Measurements from ENCODE around the gene VWF. TPM values are rescaled to one million over a fixed set of nuclear protein-coding genes. Genes with fewer than 3 reads are reported as not detected.
A peak's percentile ranks its signal among the peaks of the same experiment; 100 is the strongest.

Gene VWF
- total RNA-seq, 1 donor = 0.72 TPM

DNA sequence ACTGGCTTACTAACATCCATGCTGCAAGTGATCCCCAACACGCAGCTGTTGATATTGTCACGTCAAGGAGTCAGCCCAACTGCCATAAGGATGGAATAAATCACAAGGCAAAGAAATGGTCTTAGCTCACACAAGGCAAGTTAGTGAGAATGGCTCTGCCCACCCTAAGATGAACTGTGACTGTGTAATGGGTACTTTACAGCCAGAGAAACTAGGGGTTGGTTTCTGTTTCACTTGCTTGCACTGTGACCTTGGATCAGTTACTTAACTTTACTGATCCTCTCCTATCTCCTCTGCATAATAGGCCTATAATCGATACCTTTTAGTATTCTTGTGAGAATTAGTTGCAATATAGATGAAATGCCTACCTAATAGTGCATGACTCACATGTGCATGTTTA is 127.2 kb downstream of the VWF start:
- Histone ChIP-seq H3K36me3 (ENCODE audit: insufficient read depth, low read length) (no peaks in the 10 kb centered on the region), H3K27ac (ENCODE audit: low read depth, low read length) (no peak overlapping the region), H3K79me2 (ENCODE audit: insufficient read depth, low read length) (no peaks in the 10 kb centered on the region), H3K9me3 (ENCODE audit: low read depth, low read length) (no peaks in the 10 kb centered on the region), H4K20me1 (ENCODE audit: insufficient read depth, low read length) (no peaks in the 10 kb centered on the region), H3K4me2 (ENCODE audit: insufficient read depth, low read length) (no peak overlapping the region), H3K4me1 (ENCODE audit: insufficient read depth, low read length) (no peaks in the 10 kb centered on the region), H3K27me3 (ENCODE audit: insufficient read depth, low read length) (no peaks in the 10 kb centered on the region), H2AFZ (ENCODE audit: low read length) (no peak overlapping the region), H3K4me3 (ENCODE audit: insufficient read depth, low read length) (no peak overlapping the region)
- no peak for DNase-seq (ENCODE audit: insufficient read length, low spot score, missing footprints)
- TF ChIP-seq, protein P1, sequence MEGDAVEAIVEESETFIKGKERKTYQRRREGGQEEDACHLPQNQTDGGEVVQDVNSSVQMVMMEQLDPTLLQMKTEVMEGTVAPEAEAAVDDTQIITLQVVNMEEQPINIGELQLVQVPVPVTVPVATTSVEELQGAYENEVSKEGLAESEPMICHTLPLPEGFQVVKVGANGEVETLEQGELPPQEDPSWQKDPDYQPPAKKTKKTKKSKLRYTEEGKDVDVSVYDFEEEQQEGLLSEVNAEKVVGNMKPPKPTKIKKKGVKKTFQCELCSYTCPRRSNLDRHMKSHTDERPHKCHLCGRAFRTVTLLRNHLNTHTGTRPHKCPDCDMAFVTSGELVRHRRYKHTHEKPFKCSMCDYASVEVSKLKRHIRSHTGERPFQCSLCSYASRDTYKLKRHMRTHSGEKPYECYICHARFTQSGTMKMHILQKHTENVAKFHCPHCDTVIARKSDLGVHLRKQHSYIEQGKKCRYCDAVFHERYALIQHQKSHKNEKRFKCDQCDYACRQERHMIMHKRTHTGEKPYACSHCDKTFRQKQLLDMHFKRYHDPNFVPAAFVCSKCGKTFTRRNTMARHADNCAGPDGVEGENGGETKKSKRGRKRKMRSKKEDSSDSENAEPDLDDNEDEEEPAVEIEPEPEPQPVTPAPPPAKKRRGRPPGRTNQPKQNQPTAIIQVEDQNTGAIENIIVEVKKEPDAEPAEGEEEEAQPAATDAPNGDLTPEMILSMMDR (IDR thresholded peaks at IDR 0.05; ENCODE audit: extremely low read depth, low read depth, low read length) = no peak

DNA sequence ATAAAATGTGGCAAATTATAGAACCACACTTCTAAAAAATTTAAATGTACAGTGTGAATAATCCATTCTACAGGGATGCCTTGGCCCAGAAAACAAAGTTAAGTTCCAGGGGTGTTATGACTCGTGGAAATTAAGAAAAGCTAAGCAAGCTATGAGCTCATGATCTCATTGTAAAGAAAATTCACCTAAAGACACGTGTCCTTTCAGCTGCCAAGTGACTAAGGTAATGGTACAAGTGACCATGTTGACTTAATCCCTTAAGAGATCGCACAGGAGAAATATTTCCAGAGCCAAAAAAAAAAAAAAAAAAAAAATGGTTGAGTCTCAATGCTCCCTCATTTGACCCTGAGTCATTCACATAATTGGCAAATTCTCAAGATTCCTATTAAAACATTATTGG is 128.0 kb downstream of the VWF start:
- Histone ChIP-seq H3K4me1 (ENCODE audit: insufficient read depth, low read length) (no peaks in the 10 kb centered on the region), H4K20me1 (ENCODE audit: insufficient read depth, low read length) (no peaks in the 10 kb centered on the region), H3K27ac (ENCODE audit: low read depth, low read length) (no peak overlapping the region), H3K36me3 (ENCODE audit: insufficient read depth, low read length) (no peaks in the 10 kb centered on the region), H2AFZ (ENCODE audit: low read length) (no peak overlapping the region), H3K9me3 (ENCODE audit: low read depth, low read length) (no peaks in the 10 kb centered on the region), H3K79me2 (ENCODE audit: insufficient read depth, low read length) (no peaks in the 10 kb centered on the region), H3K27me3 (ENCODE audit: insufficient read depth, low read length) (no peaks in the 10 kb centered on the region), H3K4me3 (ENCODE audit: insufficient read depth, low read length) (no peak overlapping the region), H3K4me2 (ENCODE audit: insufficient read depth, low read length) (no peak overlapping the region)
- DNase-seq (ENCODE audit: insufficient read length, low spot score, missing footprints) = no peak
- TF ChIP-seq, protein P1 (IDR thresholded peaks at IDR 0.05; ENCODE audit: extremely low read depth, low read depth, low read length) = no peak

DNA sequence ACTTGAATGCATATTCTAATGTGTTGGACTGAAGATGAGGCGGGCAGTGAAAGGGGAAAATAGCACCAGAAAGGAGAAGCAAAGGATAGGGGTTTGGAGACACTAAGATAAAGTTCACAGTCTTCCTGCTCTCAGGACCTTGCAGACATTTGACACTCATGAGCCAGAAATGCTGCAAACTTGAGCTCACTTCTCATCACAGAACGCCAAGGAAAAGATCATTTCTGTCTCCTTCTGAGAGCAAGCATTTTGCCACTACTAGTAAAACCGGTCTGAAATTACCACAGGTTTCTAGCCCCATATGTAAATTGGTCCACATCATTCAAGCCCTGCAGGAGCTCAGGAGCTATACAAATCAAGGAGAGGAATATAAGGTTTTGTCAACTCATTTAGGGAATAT is 134.8 kb downstream of the VWF start:
- Histone ChIP-seq H4K20me1 (ENCODE audit: insufficient read depth, low read length) (no peaks in the 10 kb centered on the region), H3K36me3 (ENCODE audit: insufficient read depth, low read length) (no peaks in the 10 kb centered on the region), H3K4me2 (ENCODE audit: insufficient read depth, low read length) (no peak overlapping the region), H2AFZ (ENCODE audit: low read length) (no peak overlapping the region), H3K27me3 (ENCODE audit: insufficient read depth, low read length) (peaks cover 5% of the 10 kb centered on the region), H3K9me3 (ENCODE audit: low read depth, low read length) (no peaks in the 10 kb centered on the region), H3K27ac (ENCODE audit: low read depth, low read length) (no peak overlapping the region), H3K79me2 (ENCODE audit: insufficient read depth, low read length) (no peaks in the 10 kb centered on the region), H3K4me3 (ENCODE audit: insufficient read depth, low read length) (no peak overlapping the region), H3K4me1 (ENCODE audit: insufficient read depth, low read length) (no peaks in the 10 kb centered on the region)
- no peak for DNase-seq (ENCODE audit: insufficient read length, low spot score, missing footprints)
- TF ChIP-seq, protein P1 (IDR thresholded peaks at IDR 0.05; ENCODE audit: extremely low read depth, low read depth, low read length) = no peak

DNA sequence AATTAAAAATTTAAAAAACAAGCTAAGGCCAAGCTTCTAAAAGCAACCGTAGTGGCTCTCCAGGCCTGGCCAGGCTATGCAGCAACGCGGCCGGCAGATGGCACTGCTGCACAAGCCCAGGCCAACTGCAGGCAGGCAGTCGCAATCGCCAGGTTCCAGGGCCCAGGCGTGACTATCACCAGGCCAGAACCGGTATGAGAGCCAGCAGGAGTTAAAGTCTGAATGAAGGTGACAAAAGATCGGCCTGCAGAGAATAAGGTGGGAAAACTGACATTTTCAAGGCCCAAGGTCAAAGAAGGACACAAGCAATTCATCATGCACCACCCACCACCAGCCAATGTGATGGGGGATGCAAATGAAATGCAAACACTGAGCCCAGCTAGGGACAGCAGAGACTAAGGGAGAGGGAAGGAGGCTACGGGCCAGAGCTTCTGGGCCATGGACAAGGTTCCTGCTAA is 135.8 kb downstream of the VWF start:
- Histone ChIP-seq H3K36me3 (ENCODE audit: insufficient read depth, low read length) (no peaks in the 10 kb centered on the region), H3K4me2 (ENCODE audit: insufficient read depth, low read length) (no peak overlapping the region), H3K27ac (ENCODE audit: low read depth, low read length) (no peak overlapping the region), H3K27me3 (ENCODE audit: insufficient read depth, low read length) (peaks cover 8% of the 10 kb centered on the region), H4K20me1 (ENCODE audit: insufficient read depth, low read length) (no peaks in the 10 kb centered on the region), H2AFZ (ENCODE audit: low read length) (no peak overlapping the region), H3K79me2 (ENCODE audit: insufficient read depth, low read length) (no peaks in the 10 kb centered on the region), H3K4me1 (ENCODE audit: insufficient read depth, low read length) (no peaks in the 10 kb centered on the region), H3K9me3 (ENCODE audit: low read depth, low read length) (no peaks in the 10 kb centered on the region), H3K4me3 (ENCODE audit: insufficient read depth, low read length) (no peak overlapping the region)
- peak; percentile 92 for DNase-seq (ENCODE audit: insufficient read length, low spot score, missing footprints)
- TF ChIP-seq, protein P1 (IDR thresholded peaks at IDR 0.05; ENCODE audit: extremely low read depth, low read depth, low read length) = peak; percentile 97

All from osteoblast (primary cell).